Thoracic aorta (tissue), 2 donors: ENCODE results near the gene ZFP30. TPM values are rescaled to one million over a fixed set of nuclear protein-coding genes. Genes with fewer than 3 reads are reported as not detected.
"Not testable (repeated sequence)": the region's sequence is repeated elsewhere in the genome, so short reads cannot be mapped to it uniquely, and the experiment has no call there.

ENCODE experiments used
- ATAC-seq: fragments of 150-250 bp; one replicate; pipeline ENCODE4 v1.8.0; 2017; ENCODE audit warnings: low read depth; ENCODE audit not compliant: insufficient number of reproducible peaks, low FRiP score
- DNase-seq: peaks from one replicate; pipeline ENCODE4 v3.0.0-alpha.2; 2020; ENCODE audit warnings: low spot score
- H3K27ac ChIP-seq, 2 donors: fragments of 200-600 bp; sonication (generic); 1 replicate in 1 of 2; 2 replicates in 1 of 2; pipeline ENCODE4 v1.5.1; 2016; ENCODE audit warnings: mild to moderate bottlenecking in 2 of 2, moderate library complexity in 2 of 2
- H3K27me3 ChIP-seq: fragments of 200-600 bp; sonication (generic); replicated peaks from 2 replicates; pipeline ENCODE4 v1.6.0; 2016; ENCODE audit warnings: mild to moderate bottlenecking; ENCODE audit not compliant: insufficient read depth
- H3K36me3 ChIP-seq: fragments of 200-600 bp; sonication (generic); one replicate; pipeline ENCODE4 v1.5.1; 2016
- H3K4me1 ChIP-seq, 2 donors: fragments of 200-600 bp; sonication (generic); 1 replicate in 1 of 2; 2 replicates in 1 of 2; pipeline versions ENCODE4 v1.5.1 to v1.6.0; 2016; ENCODE audit warnings: low read depth in 2 of 2, mild to moderate bottlenecking in 1 of 2; ENCODE audit not compliant: control insufficient read depth in 1 of 2
- H3K4me3 ChIP-seq: fragments of 200-600 bp; sonication (generic); 2 replicates; pipeline ENCODE4 v1.5.1; 2016; ENCODE audit warnings: mild to moderate bottlenecking
- H3K9me3 ChIP-seq: fragments of 200-600 bp; sonication (generic); 2 replicates; pipeline ENCODE4 v1.5.1; 2016
- total RNA-seq, 2 donors: library from RNA; depleted of rRNA; stranded (reverse); fragments of >200 nt; gene quantifications; one replicate each; pipeline versions ENCODE4 v1.1.0 to v1.2.3, GENCODE V29; 2016
- TF ChIP-seq, protein P1 (sequence below): fragments of 200-600 bp; sonication (generic); IDR thresholded peaks from one replicate; pipeline ENCODE4 v1.5.1; 2019; ENCODE audit warnings: antibody characterized with exemption

Gene ZFP30
- total RNA-seq, 2 donors from 2014 or later = 6.6 to 23.6 TPM

DNA sequence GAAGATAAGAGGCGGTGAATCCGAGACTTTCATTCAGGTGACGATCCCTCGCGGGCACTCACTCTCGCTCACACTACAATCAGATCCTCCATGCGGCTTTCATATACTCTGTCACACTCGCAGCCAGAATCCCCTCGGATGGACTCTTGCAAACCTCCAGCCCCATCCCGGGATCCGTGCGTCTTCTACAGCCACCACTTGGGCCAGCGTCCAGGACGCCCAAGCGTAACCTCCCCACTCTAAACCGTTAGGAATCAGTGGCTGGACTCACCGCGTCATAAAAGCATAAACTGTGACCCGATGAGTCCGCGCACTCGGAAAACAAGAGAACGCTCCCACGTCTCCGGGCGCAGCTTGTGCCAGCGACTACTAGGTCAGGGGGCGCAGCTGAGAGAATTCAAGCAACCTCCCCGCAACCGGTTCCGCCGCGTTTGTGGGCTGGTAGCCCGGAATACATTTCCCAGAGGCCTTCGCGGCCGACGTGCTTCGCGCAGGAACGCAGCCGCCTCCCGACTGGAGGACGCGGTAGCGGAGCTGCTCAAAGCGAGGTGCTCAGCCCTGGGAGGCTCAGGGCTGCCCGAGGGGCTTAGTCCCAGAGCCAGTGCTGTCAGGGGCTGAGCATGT is 36.7 kb upstream of the ZFP30 start:
- Histone ChIP-seq H3K27ac (peak overlapping the region; percentile 62 to 71), H3K4me1 (peaks cover 0 to 8% of the 10 kb centered on the region in 2 donors), H3K9me3 (no peaks in the 10 kb centered on the region), H3K27me3 (no peaks in the 10 kb centered on the region), H3K36me3 (no peaks in the 10 kb centered on the region), H3K4me3 (peak overlapping the region; percentile 77)
- DNase-seq (peak; percentile 60), ATAC-seq (peak; percentile 50)
- TF ChIP-seq, protein P1, sequence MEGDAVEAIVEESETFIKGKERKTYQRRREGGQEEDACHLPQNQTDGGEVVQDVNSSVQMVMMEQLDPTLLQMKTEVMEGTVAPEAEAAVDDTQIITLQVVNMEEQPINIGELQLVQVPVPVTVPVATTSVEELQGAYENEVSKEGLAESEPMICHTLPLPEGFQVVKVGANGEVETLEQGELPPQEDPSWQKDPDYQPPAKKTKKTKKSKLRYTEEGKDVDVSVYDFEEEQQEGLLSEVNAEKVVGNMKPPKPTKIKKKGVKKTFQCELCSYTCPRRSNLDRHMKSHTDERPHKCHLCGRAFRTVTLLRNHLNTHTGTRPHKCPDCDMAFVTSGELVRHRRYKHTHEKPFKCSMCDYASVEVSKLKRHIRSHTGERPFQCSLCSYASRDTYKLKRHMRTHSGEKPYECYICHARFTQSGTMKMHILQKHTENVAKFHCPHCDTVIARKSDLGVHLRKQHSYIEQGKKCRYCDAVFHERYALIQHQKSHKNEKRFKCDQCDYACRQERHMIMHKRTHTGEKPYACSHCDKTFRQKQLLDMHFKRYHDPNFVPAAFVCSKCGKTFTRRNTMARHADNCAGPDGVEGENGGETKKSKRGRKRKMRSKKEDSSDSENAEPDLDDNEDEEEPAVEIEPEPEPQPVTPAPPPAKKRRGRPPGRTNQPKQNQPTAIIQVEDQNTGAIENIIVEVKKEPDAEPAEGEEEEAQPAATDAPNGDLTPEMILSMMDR = no peak

DNA sequence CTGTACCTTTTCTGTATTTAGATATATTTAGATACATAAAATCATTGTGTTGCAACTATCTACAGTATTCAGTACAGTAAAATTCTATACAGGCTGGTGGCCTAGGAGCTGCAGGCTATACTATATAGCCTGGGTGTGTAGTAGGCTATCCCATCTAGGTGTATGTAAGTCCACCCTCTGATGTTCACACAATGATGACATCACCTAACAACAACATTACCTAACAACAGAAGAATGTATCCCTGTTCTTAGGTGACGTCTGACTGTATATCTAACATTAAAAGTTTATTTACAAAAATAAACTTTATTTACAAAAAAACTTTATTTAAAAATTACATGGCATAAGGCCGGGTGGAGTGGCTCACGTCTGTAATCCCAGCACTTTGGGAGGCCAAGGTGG is 28.3 kb upstream of the ZFP30 start:
- DNase-seq (no peak), ATAC-seq (no peak)
- Histone ChIP-seq H3K36me3 (no peaks in the 10 kb centered on the region), H3K27ac (no peak overlapping the region), H3K4me1 (no peaks in the 10 kb centered on the region), H3K27me3 (no peaks in the 10 kb centered on the region), H3K4me3 (no peak overlapping the region), H3K9me3 (peaks cover 31% of the 10 kb centered on the region)
- TF ChIP-seq, protein P1 = no peak

DNA sequence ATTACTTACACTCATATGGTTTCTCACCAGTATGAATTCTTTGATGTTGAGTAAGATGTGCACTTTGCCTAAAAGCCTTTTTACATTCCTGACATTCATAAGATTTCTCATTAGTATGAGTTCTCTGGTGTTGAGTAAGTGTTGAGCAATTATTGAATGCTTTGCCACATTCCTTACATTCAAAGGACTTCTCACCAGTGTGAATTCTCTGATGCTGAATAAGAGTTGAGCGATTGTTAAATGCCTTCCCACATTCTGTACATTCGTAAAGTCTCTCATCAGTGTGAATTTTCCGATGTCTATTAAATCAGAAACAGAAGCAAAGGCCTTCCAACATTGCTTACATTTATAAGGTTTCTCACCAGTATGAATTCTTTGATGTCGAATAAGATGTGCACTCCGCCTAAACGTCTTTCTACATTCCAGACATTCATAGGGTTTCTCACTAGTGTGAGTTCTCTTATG is 14.2 kb upstream of the ZFP30 start:
- Histone ChIP-seq H3K27me3 (no peaks in the 10 kb centered on the region), H3K4me1 (no peaks in the 10 kb centered on the region), H3K27ac (no peak overlapping the region), H3K36me3 (no peaks in the 10 kb centered on the region), H3K9me3 (peaks cover 84% of the 10 kb centered on the region), H3K4me3 (no peak overlapping the region)
- TF ChIP-seq, protein P1 = no peak
- DNase-seq (no peak), ATAC-seq (no peak)

DNA sequence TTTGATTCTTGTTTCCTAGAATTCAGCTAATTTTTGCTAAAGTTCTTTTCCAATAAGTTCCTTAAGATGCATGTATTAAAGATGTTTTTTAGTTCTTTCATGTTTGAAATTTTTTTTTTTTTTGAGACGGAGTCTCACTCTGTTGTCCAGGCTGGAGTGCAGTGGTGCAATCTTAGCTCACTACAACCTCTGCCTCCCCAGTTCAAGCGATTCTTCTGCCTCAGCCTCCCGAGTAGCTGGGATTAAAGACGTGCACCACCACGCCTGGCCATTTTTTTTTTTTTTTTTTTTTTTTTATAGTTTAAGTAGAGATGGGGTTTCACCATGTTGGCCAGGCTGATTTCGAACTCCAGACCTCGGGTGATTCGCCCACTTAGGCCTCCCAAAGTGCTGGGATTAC is 1.9 kb upstream of the ZFP30 start:
- not testable (repeated sequence) for H3K27ac ChIP-seq, DNase-seq, H3K36me3 ChIP-seq, ATAC-seq, H3K4me3 ChIP-seq, H3K27me3 ChIP-seq, H3K9me3 ChIP-seq
- peaks cover 17 to 26% of the 10 kb centered on the region in 2 donors for H3K4me1 ChIP-seq

DNA sequence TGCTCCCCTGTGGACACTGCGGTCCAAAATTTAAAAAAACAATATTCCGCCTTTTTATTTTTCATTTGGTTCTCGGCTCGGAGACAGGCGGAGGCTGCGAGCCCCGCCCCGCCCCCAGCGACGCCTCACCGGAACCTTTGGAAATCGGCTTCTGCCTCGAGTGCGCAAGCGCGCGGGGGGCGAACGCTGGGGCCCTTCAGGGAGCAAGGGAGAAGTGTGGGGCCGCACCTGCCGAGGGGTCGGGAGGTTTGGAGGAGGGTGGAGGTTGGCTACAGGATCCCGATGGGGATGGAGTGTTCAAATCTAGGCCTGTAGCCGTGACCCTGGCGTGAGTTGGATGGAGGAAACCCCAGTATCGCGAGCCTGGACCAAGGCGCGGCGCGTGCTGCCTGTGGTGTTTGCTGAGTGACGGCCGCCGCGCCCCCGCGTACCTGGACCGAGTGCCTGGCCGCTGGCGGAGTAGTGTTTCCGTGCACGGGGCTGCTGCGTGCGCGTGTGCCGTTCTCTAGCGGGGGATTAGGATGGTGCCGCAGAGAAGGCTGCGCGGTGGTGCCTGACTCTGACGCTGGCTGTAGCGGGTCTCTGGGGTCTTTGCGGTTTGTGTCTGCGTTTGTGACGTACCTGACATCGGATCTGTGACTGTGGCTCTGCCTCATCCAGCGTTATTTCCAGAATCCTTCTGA is 565 bp upstream of the ZFP30 start:
- Histone ChIP-seq H3K36me3 (no peaks in the 10 kb centered on the region), H3K27ac (peak overlapping the region; percentile 76 to 82), H3K27me3 (no peaks in the 10 kb centered on the region), H3K4me1 (peaks cover 17 to 26% of the 10 kb centered on the region in 2 donors), H3K9me3 (no peaks in the 10 kb centered on the region), H3K4me3 (peak overlapping the region; percentile 95)
- DNase-seq = peak; percentile 28
- TF ChIP-seq, protein P1 = no peak
- ATAC-seq = peak; percentile 63
